G401.6 (cell line): ENCODE results near the gene TAS1R2.

Experiments used
- FAIRE-seq: peaks from 2 replicates; lab custom pipeline; 2012; peaks lifted over from hg19 to GRCh38; lab: Jason Lieb, UNC

Gene TAS1R2

GRCh38 chr1:18819986-18820790, 39.3 kb downstream of the TAS1R2 start:
- no peak for FAIRE-seq

- FAIRE-seq = no peak
These were observed 40.3 kb downstream of the TAS1R2 start for GRCh38 chr1:18819203-18819602.

GRCh38 chr1:18817795-18818435, 41.5 kb downstream of the TAS1R2 start:
- FAIRE-seq = no peak

- FAIRE-seq = no peak
These were observed 42.1 kb downstream of the TAS1R2 start for GRCh38 chr1:18817316-18817715.

- no peak for FAIRE-seq
These were observed 42.7 kb downstream of the TAS1R2 start for GRCh38 chr1:18816808-18817207.

- FAIRE-seq = no peak
These were observed 44.5 kb downstream of the TAS1R2 start for GRCh38 chr1:18814874-18815531.

GRCh38 chr1:18814425-18814824, 45.0 kb downstream of the TAS1R2 start:
- FAIRE-seq = no peak

- FAIRE-seq = no peak
These were observed 47.0 kb downstream of the TAS1R2 start for GRCh38 chr1:18812453-18812939.

GRCh38 chr1:18811733-18812452, 47.6 kb downstream of the TAS1R2 start:
- no peak for FAIRE-seq

- no peak for FAIRE-seq
These were observed 49.2 kb downstream of the TAS1R2 start for GRCh38 chr1:18809953-18810899.

- no peak for FAIRE-seq
These were observed 50.9 kb downstream of the TAS1R2 start for GRCh38 chr1:18808550-18808949.

GRCh38 chr1:18807334-18808063, 52.0 kb downstream of the TAS1R2 start:
- no peak for FAIRE-seq

GRCh38 chr1:18805925-18806849, 53.3 kb downstream of the TAS1R2 start:
- no peak for FAIRE-seq

- FAIRE-seq = no peak
These were observed 54.1 kb downstream of the TAS1R2 start for GRCh38 chr1:18805150-18805879.

- FAIRE-seq = no peak
These were observed 55.6 kb downstream of the TAS1R2 start for GRCh38 chr1:18803851-18804250.

GRCh38 chr1:18803151-18803791, 56.2 kb downstream of the TAS1R2 start:
- no peak for FAIRE-seq

GRCh38 chr1:18802231-18802630, 57.2 kb downstream of the TAS1R2 start:
- no peak for FAIRE-seq

GRCh38 chr1:18800258-18800657, 59.2 kb downstream of the TAS1R2 start:
- FAIRE-seq = no peak
